Measurements from ENCODE around the gene PADI1.
A peak's percentile ranks its signal among the peaks of the same experiment; 100 is the strongest.
"Not testable (repeated sequence)": the region's sequence is repeated elsewhere in the genome, so short reads cannot be mapped to it uniquely, and the experiment has no call there.

PADI1 gene

DNA sequence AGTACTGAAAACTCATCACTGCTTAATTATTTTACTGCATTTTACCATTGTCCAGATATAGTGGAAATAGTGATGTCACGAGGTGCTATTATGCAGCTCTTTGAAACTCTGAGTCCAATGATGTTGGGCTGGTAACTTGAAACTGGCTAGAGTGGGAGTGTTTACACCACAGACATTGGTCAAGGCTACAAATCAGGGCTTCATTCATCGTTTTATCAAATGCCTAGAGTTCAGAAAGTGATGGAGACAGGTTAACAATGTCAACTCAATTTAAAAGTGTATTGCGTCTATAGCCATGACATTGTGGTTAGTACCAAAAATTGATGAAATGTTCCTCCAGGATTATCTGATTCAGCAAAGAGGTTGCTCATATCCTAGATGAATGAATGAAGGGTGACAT, 12.7 kb downstream of the PADI1 start:
- DNase-seq, result no peak

- no peak for DNase-seq
Observed at GRCh38 chr1:17218939-17219338, 14.0 kb downstream of the PADI1 start.

DNA sequence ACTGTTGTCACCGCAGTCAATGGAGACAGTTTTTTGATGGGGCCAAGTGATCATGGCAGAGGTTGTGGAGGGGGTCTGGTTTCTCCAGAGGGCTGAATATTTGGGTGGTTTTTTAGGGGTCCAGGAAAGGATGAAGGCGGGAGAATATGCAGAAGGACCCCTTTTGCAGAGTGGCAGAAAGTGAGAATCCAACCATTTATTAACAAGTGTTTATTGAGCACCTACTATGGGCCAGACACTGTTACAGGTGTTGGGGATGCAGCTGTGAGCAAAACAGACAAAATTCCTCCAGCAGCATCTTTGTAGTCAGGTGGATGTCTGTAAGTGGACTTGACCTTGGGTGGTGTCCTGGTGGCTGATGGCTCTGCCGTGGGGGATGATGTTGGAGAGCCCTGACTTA, 15.4 kb downstream of the PADI1 start:
- DNase-seq, result no peak

DNA sequence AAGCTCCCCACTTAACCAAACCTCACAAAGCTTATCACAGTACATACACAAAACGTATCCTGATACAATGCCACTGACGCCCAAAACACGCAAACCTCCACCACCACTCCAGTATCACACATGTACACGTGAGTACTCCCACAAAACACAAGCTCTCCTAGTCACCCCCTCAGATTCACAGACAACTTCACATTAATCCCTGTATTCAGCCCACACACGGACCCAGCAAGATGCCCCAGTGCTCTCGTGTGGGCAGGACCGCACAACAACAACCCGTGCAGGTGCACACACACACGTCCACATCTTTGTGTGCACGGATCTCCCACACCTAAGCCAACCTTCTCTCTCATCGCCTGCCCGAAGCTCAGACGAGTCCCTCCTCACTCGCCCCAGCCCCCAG, 17.6 kb downstream of the PADI1 start:
- DNase-seq, result no peak

DNA sequence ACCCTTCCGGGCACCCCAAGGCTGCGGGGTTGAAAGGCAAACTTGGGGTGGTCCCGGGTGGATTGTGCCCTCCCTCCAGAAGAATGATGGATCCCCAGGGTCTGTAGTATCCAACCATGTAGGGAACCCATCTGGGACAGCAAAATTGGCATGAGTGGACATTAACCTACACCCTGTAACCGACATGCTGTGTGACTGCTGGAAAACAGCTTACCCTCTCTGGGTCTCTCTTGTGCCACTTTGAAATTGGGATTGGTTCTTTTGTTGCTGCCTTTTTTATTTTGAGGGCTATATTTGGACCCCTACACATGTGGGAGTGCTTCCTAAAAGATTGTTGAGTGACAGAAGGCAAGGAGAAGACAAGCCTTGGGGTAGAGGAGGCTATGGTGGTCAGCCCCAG, 19.5 kb downstream of the PADI1 start:
- DNase-seq, result no peak

DNA sequence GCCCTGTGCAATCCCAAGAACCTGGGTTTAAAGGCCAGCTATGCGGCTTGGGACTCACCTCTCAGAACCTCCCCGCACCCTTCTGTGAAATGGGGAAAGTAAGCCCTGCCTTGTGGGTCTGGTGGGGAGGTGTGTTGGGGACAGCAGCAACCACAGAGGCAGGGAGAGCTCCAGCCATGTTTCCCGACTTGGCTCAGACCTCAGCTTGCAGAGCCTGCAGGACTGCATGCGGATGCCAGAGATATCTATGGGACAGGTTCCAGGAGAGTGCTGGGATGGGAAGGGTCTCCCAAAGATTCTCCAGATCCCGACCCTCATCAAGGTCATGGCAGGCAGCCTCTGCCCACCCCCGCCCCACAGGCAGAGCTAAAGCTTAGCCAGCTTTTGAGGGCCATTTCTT, 20.2 kb downstream of the PADI1 start:
- DNase-seq, result no peak

GRCh38 chr1:17227358-17227915, 22.5 kb downstream of the PADI1 start:
- DNase-seq, result no peak

- no peak for DNase-seq
Observed at GRCh38 chr1:17228619-17229018, 23.7 kb downstream of the PADI1 start.

DNA sequence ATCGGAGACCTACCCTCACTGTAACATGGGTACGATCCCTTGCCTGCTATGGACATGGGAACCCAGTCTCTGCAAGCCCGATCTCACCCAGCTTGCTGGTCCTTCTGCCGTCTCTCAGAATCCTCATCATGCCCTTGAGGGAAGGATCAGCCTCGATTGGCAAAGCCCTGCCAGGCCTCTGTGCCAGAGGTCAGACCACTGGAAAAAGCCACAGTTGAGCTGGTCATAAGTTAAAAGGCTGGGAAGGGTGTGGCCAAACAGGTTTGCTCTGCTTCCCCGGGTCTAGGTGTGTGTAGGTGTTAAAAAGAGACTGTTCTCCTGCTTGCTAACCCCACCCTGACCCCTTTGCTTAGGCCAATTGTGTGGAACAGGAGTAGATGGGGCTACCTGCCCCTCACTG, 24.5 kb downstream of the PADI1 start:
- DNase-seq, result no peak

DNA sequence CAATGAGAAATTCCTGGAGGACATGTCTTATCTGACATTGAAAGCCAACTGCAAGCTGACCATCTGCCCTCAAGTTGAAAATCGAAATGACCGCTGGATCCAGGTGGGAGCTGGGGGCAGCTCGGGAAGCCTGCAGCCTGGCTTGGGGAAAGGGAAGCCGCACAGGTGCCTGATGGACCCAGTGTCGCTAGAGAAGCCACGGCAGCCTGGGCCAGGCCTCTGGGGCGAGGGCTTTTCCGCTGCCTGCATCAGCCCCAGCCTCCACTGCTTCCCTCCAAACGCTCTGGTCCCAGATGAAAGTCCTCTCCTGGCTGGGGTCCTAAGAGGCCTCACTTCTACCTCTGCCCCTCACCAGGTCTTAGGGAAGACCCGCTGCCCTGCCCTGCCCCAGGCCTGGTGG, 25.2 kb downstream of the PADI1 start:
- DNase-seq, result no peak

DNA sequence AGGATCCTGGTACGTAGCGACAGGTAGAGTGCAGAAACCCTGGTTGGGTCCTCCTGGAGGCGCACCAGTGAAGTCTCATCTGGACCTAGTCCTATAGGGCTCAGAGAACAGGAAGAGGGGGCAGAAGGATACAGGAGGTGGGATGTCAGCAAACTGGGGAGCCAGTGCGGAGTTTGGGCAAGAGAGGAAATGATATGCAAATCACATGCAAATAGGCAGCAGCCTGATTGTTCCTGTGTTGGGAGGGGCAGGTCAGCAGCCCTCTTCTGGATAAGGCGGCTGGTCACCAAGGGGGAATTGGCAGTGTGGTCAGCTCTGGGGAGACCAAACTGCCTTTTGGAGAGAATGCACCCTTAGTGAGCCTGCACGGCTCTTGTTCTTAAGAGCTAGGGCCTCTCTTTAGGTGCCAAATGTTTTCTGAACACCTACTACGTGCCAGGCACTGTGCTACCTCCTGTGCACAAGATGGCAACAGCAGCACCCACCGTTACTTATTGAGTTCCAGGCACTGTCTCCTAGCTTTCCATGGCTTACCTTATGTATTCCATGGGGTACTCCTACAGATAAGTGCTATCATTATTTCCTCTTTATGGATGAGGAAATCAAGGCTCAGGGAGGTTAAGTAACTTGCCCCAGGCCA, 25.9 kb downstream of the PADI1 start:
- no peak for DNase-seq

- DNase-seq, result no peak
Observed at GRCh38 chr1:17232759-17233661, 28.1 kb downstream of the PADI1 start.

- no peak for DNase-seq
Observed at GRCh38 chr1:17233675-17234320, 28.9 kb downstream of the PADI1 start.

- no peak for DNase-seq
Observed at GRCh38 chr1:17234405-17234804, 29.5 kb downstream of the PADI1 start.

DNA sequence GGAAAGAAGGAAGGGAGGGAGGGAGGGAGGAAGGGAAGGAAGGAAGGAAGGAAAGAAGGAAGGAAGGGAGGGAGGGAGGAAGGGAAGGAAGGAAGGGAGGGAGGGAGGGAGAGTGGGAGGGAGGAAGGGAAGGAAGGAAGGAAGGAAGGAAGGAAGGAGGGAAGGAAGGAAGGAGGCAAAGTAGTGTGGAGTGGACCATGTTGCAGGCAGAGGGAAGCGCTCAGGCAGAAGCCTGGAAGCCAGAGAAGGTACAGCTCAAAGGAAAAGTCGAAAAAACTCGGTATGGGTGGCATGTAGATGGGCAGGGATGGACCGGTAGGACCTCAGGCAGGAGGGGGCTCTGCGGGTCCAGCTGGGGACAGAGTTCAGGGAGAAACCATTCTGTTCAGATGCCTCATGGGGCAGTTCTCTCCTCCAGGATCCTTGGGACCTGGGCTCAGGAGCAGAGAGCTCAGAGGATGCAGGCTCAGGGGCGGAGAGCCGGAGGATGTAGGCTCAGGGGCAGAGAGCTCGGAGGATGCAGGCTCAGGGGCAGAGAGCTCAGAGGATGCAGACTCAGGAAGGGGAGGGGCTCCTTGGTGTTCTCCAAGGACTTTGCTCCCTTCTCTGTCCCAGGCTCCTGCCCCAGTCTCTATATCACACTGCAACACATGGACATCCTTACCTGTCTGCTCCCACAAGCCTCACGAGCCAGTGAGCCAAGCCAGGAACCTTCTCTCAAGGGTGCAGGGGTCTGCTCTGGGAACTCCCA, 30.4 kb downstream of the PADI1 start:
- no peak for DNase-seq

- DNase-seq, result peak; percentile 60 to 86 (median 69)
Observed at GRCh38 chr1:17236779-17237560, 32.0 kb downstream of the PADI1 start.

GRCh38 chr1:17237561-17237903, 32.6 kb downstream of the PADI1 start:
- DNase-seq, result no peak

- DNase-seq, result no peak
Observed at GRCh38 chr1:17239420-17239819, 34.5 kb downstream of the PADI1 start.

- not testable (repeated sequence) for DNase-seq
Observed at GRCh38 chr1:17241011-17241779, 36.3 kb downstream of the PADI1 start.

GRCh38 chr1:17241780-17242074, 36.8 kb downstream of the PADI1 start:
- not testable (repeated sequence) for DNase-seq

GRCh38 chr1:17243274-17243673, 38.3 kb downstream of the PADI1 start:
- DNase-seq, result no peak

Data from T-helper 1 cell (primary cell).